Measurements from ENCODE around the gene KDM4E. TPM values are rescaled to one million over a fixed set of nuclear protein-coding genes. Genes with fewer than 3 reads are reported as not detected.

KDM4E gene
- not detected in 5 replicates for total RNA-seq (2022; extraction: Qiagen RNA extraction; ENCODE audit: low read depth)

DNA sequence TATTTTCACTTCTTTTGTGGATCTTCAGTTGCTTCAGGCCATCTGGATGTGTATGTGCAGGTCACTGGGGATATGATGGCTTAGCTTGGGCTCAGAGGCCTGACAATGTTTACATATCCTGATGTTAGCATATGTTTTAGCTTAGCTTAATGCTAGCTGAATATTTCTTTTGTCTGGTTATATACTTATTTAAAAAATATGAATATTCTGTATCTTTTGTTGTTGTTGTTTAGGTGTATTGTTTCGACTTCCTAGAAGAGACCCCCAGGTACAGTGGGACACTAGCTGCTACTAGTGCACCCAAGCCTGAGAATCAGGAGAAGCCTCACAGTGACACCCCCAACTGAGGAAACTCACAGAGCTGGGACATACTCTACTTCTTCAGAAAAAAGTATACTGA lies at the start of gene KDM4E:
TSS of gene KDM4E (plus strand) at position 301 of the 400 bp plus-strand sequence. CDS start 300 bp downstream, outside the sequence.

GRCh38 chr11:95049122-95049521 lies 24.1 kb downstream of the KDM4E start, which contains the start of gene KDM4F:
TSS of gene KDM4F (plus strand) at chr11:95049422.

DNA sequence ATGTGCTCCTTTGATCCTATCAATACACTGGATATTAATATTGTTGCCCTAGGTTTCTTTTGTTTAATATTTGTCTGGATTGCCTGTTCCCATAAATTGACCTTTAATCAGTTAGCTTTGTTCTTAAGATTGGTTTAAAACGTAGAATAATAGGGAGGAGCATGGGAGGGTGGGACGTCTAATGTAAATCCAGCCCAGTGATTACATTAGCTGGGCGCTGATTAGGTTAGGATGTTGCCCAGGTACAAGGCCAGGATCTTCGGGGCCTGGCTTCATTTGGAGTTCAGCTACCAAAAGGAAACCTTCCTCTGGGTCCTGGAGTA lies 41.6 kb downstream of the KDM4E start, which contains the start of gene SRSF8:
TSS of gene SRSF8 (plus strand) at position 204 of the 323 bp plus-strand sequence. CDS start 308 bp downstream, outside the sequence.

Other genes starting within 250 kb of the KDM4E start
- gene CWC15, start 51.7 kb upstream of the KDM4E start, total RNA-seq (2022; extraction: Qiagen RNA extraction; ENCODE audit: low read depth): 27.5 to 36.7 TPM (median 29.0 TPM) in 5 replicates
- 0.35 to 0.55 TPM (median 0.45 TPM) in 5 replicates for gene KDM4D, start 51.5 kb upstream of the KDM4E start, total RNA-seq (2022; extraction: Qiagen RNA extraction; ENCODE audit: low read depth)
- gene KDM4F, start 24.2 kb downstream of the KDM4E start, total RNA-seq (2022; extraction: Qiagen RNA extraction; ENCODE audit: low read depth): not detected in 5 replicates
- 18.5 to 19.4 TPM (median 18.7 TPM) in 5 replicates for gene SRSF8, start 41.7 kb downstream of the KDM4E start, total RNA-seq (2022; extraction: Qiagen RNA extraction; ENCODE audit: low read depth)
- gene ENDOD1, start 64.6 kb downstream of the KDM4E start, total RNA-seq (2022; extraction: Qiagen RNA extraction; ENCODE audit: low read depth): 9.9 to 15.8 TPM (median 14.5 TPM) in 5 replicates
- 0.07 to 0.16 TPM (median 0.09 TPM) in 4 of 5 replicates, not detected in the other for gene SESN3, start 205.9 kb downstream of the KDM4E start, total RNA-seq (2022; extraction: Qiagen RNA extraction; ENCODE audit: low read depth)